SIG-M5 (cell line): ENCODE data around the gene ATOX1.
"Not testable (repeated sequence)": the region's sequence is repeated elsewhere in the genome, so short reads cannot be mapped to it uniquely, and the experiment has no call there.

Experiments used
- DNase-seq: peaks from one replicate; lab custom pipeline; 2025; lab: John Stamatoyannopoulos, UW

The ATOX1 gene

DNA sequence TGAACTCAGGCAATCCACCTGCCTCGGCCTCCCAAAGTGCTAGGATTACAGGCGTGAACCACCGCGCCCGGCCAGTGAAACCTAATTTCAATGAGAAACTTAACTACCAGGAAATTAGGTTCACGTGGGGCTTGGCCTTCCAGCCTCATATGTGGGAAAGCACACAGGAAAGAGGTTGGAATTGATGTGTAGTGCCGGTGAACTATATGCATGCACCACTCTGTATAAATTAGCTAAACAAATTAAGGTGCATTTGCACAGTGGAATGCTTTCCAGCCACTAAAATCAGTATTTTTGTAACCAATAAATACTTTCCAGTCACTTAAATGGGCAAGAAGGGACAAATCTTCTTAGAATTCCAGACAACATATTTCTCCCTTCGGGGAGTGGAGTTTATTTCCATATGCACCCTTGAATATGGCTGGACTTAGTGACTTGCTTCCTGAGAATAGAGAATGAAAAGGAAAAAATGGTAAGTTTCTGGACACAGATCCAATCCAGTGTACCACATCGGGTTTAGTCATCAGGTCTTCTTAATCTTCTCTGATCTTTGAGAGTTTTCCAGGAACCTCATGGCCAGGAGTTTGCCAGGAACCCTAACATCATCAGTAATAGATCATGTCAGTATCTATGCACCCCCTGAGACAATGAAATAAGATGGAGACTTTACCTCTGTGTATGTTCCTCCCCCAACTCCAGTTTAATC is 24.9 kb downstream of the ATOX1 start:
- DNase-seq, result no peak

DNA sequence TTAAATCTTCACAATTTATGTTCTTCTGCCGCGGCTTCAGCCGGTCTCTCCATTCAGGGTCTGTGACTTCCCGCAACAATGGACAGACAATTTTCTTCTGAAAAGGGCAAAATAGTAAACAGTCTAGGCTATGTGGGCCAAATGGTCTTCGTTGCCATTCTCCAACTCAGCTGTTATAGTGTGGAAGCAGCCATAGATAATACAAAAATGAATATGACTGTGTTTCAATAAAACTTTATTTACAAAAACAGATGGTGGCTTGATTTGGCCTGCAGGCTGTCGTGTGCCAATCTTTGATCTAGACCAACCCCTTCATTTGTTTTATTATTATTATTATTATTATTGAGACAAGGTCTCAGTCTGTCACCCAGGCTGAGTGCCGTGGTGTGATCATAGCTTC is 28.1 kb downstream of the ATOX1 start:
- no peak for DNase-seq

DNA sequence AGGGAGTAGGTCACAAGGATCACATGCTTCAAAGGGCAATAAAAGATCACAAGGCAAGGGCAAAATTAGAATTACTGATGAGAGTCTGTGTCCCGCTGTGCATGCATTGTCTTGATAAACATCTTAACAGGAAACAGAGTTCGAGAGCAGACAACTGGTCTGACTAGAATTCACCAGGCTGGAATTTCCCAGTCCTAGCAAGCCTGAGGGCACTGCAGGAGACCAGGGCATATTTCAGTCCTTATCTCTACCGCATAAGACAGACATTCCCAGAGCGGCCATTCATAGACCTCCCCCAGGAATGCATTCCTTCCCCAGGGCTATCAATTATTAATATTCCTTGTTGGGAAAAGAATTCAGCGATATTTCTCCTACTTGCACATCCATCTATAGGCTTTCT is 28.8 kb downstream of the ATOX1 start:
- DNase-seq, result not testable (repeated sequence)

DNA sequence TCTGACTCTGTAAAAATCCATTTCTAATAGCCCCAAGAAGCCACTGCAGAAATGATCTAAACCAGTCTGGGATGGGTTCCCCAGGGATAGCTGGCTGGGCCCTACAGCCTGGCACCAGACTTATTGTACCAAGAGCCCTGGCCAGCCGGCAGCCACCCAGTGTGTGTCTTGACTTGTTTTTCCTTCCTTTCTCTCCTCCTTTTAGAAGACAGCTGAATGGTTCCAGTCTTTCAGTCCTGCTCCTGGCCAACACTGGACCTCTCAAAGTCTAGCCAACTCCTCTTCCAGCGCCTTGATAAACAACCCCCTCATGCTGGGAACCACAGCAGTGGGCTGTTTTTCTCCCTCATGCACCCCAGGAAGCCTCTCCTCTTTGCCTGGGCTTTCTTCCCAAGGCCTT is 34.1 kb downstream of the ATOX1 start:
- DNase-seq, result no peak

DNA sequence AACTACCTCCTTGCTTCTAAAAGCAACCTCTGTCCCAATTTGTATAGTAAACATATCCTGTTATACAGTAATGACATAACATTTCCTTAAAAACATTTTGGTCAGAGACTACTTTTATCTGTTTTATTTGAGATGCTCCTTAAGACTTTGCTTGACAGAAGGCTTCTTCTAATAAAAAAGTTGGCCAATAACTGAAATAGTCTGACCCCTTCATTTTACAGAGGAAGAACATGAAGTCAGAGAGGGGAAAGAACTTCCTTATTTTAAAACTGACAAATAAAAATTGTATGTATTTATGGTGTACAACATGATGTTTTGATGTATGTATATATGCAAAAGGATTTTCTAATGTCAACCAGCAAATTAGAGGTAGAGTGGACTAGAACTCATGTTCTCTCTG is 35.9 kb downstream of the ATOX1 start:
- DNase-seq, result no peak

DNA sequence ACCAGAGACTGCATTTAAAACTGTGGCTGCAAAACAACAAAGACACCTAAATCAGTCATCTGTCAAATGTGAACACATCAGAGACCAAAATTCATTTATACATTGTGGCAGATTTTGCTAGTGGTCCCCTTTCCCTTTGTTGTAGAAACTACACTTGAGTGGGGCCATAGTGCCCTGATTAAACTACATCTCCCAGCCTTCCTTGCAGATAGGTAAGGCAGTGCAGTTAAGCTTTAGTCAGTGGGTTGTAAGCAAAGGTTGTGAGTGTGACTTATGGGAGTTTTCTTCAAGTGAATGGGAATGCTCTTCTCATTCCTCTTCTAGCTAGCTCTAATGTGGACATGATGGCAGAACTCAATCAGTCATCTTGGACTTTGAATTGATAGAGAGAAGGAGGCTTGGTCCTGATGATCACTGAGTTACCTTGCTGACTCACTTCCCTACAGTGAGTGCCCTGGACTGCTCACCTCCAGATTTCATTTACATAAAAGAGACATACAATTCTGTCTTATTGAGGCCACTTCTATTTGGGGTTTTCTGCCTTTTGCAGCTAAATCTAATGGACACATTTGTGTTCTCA is 36.5 kb downstream of the ATOX1 start:
- no peak for DNase-seq

DNA sequence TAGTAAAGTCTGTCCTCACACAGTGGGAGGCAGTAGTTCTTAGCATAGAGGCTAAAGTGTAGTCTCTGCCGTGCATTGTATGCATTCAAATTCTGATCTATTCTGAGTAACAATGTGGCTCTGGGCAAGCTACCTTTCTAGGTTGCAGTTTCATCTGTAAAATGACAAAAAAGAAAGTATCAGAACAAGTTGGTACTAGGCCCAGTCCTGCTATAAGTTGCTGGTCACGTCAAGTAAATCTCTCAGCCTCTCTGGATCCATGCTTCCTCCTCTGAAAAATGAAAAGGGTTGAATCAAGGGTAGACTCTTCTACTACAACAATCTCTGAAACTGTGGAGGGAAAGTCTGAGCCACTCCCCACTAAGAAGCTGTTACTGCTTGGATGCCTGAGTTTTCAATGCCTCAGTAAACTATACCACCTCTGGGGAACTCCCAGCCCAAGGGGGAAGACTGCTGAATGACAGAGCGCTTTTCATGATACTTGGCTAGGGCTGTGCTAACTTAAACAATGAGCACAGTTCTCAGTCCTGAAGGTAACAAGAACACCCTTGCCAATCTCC is 37.3 kb downstream of the ATOX1 start:
- DNase-seq, result no peak

DNA sequence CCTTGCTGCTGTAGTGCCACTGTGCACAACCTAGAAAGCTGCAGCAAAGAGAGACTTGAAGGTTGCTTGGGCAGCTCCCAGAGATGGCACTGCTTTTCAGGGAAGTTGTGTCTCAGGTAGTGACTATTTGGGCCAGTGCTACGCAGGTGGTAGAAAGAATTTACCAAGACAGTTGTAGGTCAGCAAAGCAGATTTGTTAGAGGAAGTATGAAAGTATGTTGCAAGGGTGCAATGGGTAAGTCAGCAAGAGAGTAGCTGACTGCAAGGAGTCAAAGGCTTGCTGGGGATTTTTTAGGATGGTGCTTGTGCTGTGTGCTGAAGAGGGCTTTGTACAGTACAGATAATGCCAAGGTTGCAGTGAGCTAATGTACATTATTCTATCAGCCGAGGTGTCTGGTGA is 38.2 kb downstream of the ATOX1 start:
- DNase-seq, result no peak

DNA sequence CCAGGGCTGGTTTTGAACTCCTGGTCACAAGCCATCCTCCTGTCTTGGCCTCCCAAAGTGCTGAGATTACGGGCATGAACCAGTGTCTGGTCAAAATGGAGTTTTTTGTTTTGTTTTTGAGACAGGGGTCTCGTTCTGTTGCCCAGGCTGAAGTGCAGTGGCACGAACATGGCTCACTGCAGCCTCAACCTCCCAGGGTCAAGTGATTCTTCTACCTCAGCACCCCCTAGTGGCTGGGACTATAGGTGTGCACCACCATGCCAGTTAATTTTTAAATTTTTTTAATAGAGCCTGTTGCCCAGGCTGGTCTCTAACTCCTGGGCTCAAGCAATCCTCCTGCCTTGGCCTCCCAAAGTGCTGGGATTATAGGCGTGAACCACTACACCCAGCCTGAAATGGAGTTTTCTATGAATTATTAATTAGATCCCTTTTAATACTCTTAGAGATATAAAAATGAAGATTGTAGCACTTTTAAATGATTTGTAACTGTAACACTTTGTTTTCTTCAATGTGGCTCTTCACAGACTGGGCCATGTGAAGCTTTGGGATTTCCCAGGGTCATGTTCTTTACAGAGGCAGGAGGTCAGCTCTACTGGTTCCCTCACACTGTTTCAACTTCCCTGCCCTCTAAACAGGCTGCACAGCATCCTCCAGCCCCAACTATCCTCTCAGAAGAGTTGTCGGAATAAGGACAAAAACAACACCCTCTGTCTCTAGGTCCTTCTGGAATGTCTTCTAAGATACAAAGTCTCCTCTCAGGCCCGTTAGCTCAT is 39.0 kb downstream of the ATOX1 start:
- DNase-seq, result no peak

DNA sequence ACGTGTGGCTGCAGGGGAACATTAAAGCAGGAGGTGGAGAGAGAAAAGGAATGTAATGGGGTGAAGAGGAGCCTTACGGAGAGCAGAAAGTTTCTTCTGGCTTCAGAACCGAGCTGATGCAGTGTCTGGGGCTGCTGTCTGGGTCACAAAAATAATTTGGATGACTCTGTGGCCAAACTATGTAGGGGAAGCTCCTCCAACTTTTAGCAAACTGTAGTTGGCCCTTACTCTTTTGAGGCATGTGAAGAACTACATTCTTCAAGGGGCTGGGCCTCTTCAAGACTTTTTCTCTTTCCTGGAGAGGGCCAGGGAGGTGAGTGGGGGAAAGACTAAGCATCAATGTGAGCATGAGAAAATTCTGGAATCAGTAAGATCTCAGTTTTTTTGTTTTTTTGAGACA is 39.8 kb downstream of the ATOX1 start:
- no peak for DNase-seq

DNA sequence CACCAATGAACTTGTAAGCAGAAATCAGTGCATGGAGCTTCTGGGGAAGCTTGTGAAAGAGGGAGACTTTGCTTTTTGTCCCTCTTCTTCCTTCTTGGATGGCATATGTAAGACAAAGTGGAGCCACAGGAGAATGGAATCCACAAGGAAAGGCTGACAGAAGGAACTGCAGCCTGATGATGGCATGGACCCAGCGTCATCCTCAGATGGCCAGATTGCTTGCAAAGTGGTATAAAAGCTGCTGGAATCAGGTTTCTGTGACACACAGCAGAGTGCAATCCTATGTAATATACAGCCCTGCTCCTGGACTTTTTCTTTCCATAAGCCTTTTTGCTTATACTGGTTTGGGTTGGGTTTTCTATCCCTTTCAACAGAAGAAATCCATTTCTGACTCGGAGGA is 40.3 kb downstream of the ATOX1 start:
- DNase-seq, result no peak

DNA sequence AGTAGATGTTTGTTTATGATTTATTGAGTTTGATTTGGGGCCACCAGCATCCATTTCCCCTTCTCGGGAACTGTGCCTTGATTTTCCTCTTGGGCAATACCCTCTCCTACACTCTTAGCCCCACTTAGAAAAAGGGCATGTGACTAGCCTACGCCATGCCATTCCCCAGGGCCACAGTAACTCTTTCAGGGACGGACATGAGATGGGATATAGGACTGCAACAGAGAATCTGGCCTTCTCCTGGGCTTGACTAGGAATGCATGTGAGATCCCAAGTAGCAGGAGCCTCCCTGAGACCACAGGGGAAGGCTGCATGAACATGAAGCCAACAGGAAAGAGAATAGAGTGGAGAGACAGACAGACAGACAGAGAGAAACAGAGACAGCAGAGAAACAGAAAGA is 41.0 kb downstream of the ATOX1 start:
- no peak for DNase-seq

DNA sequence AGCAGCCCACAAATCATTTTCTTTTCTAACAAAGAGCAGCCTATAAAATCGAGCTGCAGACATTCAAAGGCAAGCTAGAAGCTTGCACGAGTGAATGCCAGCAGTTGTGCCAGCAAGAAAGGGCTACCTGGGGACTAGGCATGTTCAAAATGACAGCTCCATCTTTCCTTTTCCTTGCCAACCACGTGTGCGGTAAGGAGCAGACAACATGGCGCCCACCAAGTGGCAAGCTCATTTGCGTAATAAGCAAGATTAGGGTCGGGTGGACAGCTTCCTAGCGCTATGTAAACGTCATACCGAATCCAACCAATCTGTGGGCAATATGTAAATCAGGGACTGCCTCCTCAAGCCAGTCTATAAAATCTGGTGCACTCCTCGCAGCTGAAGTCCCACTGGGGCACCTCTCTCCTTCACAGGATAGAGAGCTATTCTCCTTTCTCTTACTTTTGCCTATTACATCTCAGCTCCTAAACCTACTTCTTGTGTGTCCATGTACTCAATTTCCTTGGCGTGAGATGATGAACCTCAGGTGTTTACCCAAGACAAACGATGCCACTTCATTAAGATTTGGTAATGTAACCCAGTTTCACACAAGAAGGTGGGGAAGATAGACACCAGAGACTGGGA is 49.2 kb downstream of the ATOX1 start:
- DNase-seq, result no peak

DNA sequence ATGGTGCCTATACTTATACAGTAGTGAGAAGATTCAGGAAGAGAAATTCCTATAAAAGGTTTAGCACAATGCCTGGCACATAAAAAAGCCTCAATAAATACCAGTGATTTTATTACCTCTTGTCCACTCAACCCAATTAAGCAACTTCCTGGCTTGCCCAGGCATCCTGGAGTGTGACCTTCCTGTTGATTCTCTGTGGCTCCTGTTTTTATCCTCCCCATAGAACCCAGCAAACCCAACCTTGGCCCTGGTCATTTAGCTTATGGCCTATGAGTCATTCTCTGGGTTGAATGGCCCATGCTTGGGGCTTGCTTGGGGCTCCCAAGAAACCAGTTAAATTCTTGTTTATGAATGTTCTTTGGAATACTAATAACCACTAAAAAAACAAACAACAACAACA is 50.3 kb downstream of the ATOX1 start:
- DNase-seq, result no peak

DNA sequence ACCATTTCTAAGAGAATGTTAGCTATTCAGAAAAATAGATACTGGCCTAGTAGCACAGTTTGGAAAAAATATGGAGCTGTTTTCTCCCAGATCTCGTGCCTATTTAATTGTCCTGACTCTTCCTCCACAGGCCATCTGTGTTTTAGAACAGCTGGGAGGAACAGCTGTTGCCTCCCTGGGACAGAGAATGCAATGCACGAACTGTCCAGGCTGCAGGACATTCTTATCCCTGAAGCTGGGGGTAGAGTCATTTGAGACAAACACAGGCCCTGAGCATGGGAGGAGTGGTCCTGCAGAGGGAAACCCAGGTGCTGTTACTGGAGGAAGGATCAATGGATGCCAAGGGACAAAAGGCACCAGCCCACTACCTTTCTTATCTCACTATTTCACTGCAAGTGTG is 50.9 kb downstream of the ATOX1 start:
- no peak for DNase-seq

DNA sequence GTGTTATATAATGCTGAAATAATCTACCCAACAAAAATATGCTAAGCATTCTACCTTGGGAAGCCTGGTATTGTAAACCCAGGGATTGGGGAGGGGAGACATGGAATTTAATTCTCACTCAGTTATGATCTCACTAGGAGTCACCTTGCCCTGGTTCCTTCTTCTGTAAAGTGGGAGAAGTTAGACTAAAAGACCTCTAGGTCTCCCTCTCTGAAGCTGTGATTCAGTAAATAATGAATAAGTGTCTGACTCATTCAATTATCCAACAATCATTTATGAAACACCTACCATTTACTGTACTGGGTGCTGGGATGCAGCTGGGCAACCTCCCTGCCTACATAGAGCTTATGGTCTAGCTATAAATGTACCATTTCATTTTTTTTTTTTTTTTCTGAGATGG is 51.5 kb downstream of the ATOX1 start:
- DNase-seq, result no peak

DNA sequence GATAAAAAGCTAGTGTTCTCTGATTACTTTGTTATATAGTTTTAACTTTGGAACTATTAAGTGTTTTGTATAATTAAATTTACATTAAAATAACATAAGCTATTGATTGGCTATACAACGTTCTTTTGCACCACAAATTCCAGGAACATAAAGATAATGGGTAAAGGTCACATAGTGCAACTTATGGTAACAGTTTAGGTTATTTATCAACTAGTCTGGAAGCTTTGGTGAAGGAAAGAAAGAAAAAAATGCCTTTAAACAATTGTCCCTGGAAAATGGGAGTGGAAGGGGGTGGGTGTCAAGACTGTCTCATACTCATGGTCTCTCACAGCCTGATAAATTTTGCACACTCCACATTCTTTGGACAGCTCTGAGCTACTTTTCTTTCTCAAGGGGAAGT is 54.7 kb downstream of the ATOX1 start:
- no peak for DNase-seq

DNA sequence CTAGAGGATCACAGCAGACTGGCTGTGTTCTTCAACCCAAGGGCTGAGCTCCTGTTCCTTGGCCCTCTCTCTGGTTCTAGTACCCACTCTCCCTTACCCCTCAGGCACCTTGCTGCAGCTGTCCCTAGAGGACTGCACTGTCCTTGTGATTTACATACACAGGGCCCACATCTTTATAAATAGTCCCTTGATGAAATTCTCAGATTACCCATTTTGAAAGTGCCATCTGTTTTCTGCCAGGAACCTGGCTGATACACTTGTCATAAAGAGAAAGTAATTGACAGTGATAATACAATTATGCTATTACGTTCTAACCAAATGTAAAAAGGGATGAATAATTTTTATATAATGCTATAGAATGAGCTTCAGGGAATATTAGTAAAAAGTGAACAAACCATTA is 55.2 kb downstream of the ATOX1 start:
- no peak for DNase-seq

DNA sequence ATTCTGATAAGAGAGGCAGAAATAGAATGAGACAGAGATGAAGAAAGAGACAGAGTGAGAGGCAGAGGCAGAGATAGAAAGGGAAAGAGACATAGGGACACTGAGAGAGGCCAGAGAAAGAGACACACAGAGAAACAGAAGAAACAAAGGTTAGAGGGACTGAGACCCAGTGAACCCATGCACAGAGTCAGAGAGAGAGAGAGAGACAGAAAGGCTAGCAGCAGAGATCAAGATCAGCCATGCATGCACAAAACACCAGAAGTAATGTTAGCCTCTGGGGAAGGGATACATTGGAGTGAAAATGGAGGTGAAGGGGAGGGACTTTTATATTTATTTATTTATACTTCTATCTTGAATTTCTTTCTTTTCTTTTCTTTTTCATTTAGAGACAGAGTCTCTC is 57.6 kb downstream of the ATOX1 start:
- no peak for DNase-seq

DNA sequence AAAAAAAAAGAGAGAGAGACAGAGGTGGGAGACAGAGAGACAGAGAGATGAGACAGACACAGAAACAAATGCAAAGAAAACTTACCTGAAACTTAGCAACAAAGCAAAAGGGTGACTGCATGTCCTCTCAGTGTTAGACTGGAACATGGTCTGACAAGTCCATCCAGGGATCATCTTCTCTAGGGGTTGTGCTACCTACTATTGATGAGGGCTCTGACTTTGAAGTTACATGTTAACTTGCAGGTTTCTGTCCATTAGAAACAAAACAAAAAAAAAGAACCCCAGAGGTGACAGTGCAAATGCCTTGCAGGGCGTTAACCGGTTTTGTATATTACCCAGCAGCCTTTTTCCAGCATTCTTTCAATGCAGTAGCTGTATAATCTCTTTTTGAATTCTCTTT is 58.1 kb downstream of the ATOX1 start:
- no peak for DNase-seq

DNA sequence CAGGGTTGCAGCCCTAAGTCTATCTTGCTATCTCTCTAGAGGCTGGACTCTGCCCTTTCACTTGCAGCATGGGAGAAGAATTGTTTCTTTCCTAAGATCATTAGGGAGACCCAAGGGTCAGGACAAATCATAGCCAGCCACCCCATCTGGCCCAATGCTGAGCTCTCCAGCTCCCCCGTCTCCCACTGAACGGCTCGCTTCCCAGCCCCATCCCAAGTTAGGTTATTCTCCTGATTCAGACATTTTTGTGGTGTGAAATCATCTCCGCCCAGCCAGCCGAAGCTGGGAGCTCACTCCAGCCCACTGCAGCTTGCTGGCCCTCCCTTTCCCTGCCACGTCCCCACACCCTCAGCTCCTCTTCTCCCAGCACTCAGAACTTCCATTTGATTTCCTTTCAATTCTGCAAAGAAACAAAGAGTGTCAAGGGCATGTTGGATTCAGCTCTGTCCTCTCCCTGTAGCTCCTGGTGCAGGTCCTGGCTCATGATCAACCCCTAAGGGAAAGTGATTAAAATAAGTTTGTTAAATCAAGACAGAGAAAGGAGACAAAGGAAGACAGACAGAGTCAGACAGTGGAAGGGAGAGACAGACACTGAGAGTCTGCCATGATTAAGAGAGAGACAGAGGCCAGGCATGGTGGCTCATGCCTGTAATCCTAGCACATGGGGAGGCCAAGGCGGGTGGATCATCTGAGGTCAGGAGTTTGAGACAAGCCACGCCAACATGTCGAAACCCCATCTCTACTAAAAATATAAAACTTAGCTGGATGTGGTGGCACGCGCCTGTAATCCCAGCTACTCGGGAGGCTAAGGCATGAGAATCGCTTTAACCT is 59.1 kb downstream of the ATOX1 start:
- no peak for DNase-seq

DNA sequence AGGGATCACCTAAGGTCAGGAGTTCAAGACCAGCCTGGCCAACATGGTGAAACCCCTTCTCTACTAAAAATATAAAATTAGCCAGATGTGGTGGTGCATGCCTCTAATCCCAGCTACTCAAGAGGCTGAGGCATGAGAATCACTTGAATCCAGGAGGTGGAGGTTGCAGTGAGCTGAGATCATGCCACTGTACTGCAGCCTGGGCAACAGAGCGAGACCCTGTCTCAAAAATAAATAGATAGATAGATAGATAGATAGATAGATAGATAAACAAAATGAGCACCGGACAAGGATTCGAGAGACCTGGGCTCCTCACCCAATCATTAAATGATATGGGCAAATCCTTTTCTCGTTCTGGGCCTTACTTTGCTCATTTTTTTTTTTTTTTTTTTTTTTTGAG is 60.4 kb downstream of the ATOX1 start:
- not testable (repeated sequence) for DNase-seq
